PC-9 (cell line): Measurements from ENCODE around the gene SMCHD1.

ENCODE experiments used
- CTCF ChIP-seq: fragments of 200-600 bp; sonication (generic); conservative IDR thresholded peaks from 2 replicates; pipeline ENCODE4 v1.6.1; 2017; ENCODE audit warnings: mixed run types, antibody characterized with exemption, mild to moderate bottlenecking, moderate library complexity
- EZH2 ChIP-seq: fragments of 200-600 bp; sonication (generic); IDR thresholded peaks from 2 replicates; pipeline ENCODE4 v1.8.0; 2017; ENCODE audit warnings: antibody characterized with exemption, low read depth

- TF ChIP-seq CTCF (no peak), EZH2 (no peak)
Observed at GRCh38 chr18:2704541-2704940, 49.0 kb downstream of the SMCHD1 start.
